ENCODE data around the gene UBE2Q1. TPM values are rescaled to one million over a fixed set of nuclear protein-coding genes. Genes with fewer than 3 reads are reported as not detected.

Gene UBE2Q1
- total and polyA plus RNA-seq, 2 of the 8 experiments (the other 6 are each of a cell fraction or from before 2014, with no cell fraction given), result 13.2 to 95.8 TPM

- TF ChIP-seq CTBP2 (IDR thresholded peaks at IDR 0.05; ENCODE audit: borderline replicate concordance, insufficient read depth, insufficient read length, low read length) (no peak), CHD2 (IDR thresholded peaks at IDR 0.05; ENCODE audit: low read length) (peak; percentile 50), SP4 (IDR thresholded peaks at IDR 0.05; ENCODE audit: low read length) (peak; percentile 17; the same call in 1 of the 2 replicates), POU5F1 (IDR thresholded peaks at IDR 0.05; ENCODE audit: low read depth, low read length) (no peak), ASH2L (IDR thresholded peaks at IDR 0.05; ENCODE audit: low read length) (peak; percentile 86), CREB1 (IDR thresholded peaks at IDR 0.05) (peak; percentile 40; the same call in 1 of the 2 replicates)
Measured at GRCh38 chr1:154607609-154608396, 49.3 kb upstream of the UBE2Q1 start, which contains the start of gene ADAR (continued).

All from H1 (cell line).